SK-MEL-5 (cell line): ENCODE data around the gene ANO10. TPM values are rescaled to one million over a fixed set of nuclear protein-coding genes. Genes with fewer than 3 reads are reported as not detected.
A peak's percentile ranks its signal among the peaks of the same experiment; 100 is the strongest.
"Not testable (repeated sequence)": the region's sequence is repeated elsewhere in the genome, so short reads cannot be mapped to it uniquely, and the experiment has no call there.

Source experiments
- DNase-seq: peaks from one replicate; pipeline ENCODE4 v3.0.0-alpha.2; 2016; ENCODE audit warnings: low read depth, low spot score
- in situ Hi-C: cut with HindIII; loops from 2 replicates; pipeline ENCODE4 v1.10.0; 2016; ENCODE audit warnings: low sequenced_read_pairs, high pct_unique_total_duplicates, low pct_unique_long_range_greater_than_20kb
- total RNA-seq: library from RNA; depleted of rRNA; stranded (reverse); fragments of >200 nt; shearing (Covaris generic); gene quantifications from 2 replicates; pipeline ENCODE4 v1.2.3, GENCODE V29; 2014

ANO10 gene
- total RNA-seq, 1 experiment from 2014 or later = 16.1 TPM

DNA sequence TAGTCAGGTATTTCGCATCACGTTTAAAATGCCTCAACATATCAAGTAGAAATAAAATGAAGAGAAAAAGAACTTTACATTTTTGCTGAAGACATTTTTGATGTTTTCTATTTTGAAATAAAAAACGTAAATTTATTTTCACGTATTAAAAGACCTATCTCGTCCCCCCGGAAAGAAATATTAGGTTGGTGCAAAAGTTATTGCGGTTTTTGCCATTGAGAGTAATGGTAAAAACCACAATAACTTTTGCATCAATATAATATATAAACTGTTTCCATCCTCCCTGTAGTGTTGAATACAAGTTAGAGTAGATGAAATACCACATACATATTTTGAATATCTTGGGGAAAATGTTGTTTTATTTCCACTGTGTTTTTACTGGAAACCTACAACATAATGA is 11.2 kb upstream of the ANO10 start:
- no peak for DNase-seq
- in situ Hi-C loops = no loop called here

DNA sequence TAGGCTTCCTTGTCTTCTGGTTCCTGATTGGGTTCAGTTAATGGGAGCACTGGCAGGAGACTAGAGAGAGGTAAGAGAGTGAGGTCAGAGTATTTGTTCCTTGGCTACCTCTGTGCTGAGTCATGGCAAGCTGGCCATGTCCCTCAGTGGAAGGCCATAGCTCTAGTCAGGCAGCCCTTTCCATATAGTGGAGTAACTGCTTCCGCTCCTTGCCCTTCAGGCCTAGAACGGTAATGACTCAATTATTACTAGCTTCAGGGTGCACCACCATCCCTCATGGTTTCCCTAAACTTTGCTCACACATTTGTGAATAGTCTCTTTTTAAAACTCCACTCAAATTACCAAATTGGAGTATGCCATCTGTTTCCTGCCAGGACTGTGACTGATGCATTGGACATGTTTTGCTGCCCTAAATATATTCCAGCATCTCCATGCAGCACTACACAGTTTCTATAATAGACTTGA is 10.5 kb upstream of the ANO10 start:
- no peak for DNase-seq
- in situ Hi-C loops = no loop called here

DNA sequence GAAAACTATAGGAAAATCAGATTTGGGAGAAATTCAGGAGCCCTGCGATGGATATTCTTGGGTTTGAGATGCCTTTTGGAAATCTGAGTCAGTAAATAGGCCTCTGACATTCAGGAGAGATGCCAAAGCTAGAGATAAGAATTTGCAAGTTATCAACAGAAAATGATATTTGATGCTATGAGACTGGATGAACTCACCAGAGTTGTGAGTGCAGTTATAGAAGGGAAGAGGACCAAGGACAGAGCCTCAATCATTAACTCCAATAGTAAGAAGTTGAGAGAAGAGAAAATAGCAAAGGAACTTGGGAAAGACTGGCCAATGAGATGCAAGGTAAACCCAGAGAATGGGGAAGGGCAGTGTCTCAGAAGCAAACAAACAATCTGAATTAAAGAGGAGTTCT is 7.9 kb upstream of the ANO10 start:
- no peak for DNase-seq
- in situ Hi-C loops = no loop called here

DNA sequence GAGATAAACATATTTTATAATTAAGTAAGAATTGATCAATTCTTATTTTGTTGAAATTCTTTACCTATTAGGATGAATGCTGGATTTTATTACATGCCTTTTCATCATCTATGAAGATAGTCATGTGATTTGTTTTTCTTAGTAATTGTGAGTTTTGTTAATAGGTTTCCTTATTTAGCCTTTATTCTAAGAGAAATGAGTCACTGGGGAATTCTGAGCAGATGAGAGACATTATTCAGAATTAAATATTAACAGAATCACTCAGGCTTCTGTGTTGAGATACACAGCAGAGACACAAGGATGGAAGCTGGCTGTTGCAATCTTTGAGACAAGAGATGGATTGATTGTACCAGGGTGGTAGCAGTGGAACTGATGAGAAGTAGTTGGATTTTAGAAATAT is 7.4 kb upstream of the ANO10 start:
- DNase-seq = no peak
- in situ Hi-C loops = no loop called here

DNA sequence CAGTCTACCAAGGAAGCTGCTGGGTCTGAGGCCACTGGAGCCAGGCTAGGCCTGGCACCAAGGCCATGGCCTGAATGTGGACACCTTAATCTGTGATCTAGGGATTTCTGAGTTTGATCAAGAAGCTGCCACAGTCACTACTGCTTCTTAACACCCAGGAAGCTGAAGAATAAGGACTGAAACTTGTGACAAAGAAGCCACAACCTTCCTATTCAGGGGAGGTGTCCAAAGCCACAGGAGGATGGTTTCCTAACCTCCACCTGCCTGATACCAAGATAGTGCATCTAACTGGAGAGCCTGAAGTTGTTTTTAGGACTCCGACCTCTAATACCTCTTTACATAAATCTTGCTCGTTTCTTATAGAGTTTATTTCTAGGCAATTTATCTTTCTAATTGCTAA is 5.5 kb upstream of the ANO10 start:
- no peak for DNase-seq
- in situ Hi-C loops = no loop called here

DNA sequence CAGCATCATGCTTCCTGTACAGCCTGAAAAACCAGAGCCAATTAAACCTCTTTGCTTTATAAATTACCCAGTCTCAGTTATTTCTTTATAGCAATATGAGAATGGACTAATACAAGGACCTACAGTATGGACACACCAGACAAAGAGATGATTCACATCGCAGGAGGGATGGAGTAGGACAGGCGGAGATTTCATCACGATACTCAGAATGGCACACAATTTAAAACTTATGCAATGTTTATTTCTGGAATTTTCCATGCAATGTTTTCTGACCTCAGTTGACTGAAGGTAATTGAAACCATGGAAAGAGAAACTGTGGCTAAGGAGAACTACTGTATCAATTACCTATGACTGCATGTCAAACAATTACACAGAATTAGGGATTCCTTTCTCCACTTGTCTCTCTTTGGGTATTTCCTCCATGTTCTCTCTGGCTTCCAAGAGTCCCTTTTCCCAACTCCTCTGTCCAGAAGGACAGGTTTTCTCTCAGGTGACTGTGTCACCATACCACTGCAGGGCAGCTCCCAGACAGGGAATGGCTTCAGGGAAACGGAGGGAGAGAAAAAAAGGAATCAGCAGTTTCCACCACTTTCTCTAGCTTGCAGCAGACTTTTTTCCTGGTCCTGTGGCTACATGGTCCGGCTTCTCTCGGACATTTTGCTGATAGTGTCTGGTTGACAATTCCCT is 3.0 kb upstream of the ANO10 start:
- in situ Hi-C loops = no loop called here
- DNase-seq = peak; percentile 6

DNA sequence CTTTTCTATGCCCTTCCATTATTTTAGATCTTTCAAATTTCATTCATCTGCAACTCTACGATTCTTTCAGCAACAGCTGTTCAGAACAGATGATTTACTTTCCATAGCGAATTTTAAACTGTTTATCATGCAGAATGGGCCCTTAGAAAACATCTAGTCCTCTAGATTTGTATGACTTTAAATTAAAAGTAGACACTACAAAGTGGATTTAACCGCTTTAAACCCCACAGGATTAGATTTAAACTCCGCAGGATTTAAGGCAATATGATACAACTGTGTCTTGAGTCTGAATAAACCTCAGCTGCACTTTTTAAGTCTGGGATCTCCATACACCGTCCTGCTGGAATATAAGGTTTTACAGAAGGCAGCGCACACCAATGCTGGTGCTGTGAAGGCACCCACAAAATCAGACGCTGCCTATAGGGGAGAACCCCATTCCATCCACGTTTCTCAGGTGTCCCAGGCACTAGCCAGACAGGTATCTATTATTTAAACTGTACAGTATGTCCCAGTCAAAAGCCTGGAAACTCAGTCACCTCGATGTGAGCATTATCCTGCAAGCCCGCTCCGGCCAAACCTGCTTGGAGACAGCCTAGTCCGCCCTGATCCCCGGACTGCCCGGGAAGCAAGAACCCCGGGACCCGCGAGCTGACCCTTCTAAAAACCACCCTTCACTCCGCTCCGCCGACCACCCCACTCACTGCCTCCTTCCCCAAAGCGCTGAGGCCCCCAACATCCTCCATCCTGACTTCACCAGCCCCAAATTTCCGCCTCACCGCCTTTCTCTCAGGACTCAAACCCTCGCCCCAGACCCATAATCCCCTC is 768 bp downstream of the ANO10 start:
- no peak for DNase-seq
- in situ Hi-C loops = no loop called here

DNA sequence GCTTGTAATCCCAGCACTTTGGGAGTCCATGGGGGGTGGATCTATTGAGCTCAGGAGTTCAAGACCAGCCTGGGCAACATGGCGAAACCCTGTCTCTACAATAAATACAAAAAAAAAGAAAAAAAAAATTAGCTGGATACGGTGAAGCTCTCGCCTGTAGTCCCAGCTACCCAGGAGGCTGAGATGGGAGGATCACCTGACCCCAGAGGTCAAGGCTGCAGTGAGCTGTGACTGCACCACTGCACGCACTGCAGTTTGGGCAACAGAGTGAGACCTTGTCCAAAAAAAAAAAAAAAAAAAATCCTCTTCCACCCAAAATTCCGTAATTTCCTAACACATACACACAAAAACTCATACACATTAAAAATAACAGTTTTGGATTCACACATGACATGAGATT is 2.2 kb downstream of the ANO10 start:
- no peak for DNase-seq
- in situ Hi-C loops = no loop called here

DNA sequence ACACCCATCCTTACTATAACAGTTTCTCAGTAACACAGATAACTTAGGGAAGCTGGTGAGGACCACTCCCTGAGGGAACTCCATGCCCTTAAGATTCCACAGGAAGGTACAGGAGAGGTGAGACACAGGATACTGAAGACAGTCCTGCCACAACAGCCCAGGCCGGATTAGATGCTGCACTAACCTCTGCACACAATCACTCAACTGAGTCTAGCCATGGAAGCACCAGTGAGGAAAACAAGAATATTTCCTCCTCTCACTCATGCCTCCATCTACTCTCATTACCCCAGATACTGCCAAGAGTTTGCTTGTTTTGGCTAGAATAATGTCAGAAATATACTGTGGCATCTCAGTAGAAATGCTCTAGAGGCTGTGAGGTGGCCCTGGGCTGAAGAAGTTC is 3.7 kb downstream of the ANO10 start:
- in situ Hi-C loops = no loop called here
- no peak for DNase-seq

DNA sequence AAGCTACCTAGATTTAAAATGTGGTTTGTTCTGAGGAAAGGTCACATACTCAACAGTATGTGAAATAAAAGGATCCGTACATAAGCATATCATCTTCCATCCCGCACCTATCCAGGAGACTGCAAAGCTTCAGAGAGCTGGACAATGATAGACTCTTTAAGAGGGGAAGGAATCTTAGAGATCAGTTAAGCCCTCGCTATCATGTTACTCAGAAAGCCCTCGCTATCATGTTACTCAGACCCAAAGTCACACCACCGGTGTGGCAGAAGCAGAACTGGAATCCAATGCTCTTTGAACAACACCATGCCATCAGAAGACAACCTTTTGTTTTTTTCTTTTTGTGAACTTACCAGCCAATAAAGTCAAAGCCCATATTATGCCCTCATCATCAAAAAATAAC is 5.8 kb downstream of the ANO10 start:
- in situ Hi-C loops = no loop called here
- no peak for DNase-seq

DNA sequence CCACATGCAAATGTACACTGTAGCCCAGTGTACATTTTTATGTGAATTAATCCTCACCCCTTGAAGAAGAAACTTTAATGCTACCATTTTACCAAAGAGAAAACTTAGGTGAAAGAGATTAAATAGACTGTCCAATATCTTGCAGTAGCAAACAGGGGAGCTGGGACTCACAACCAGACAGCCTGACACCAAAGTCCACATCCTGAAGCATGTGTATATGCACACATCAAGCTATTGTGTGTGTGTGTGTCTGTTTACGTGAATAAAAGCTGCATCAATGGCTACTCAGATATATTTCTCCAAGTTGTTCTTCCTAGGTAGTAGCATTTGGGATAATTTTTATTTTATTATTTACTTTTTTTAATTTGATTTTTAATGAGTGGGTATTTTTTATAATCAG is 6.7 kb downstream of the ANO10 start:
- DNase-seq = no peak
- in situ Hi-C loops = no loop called here

DNA sequence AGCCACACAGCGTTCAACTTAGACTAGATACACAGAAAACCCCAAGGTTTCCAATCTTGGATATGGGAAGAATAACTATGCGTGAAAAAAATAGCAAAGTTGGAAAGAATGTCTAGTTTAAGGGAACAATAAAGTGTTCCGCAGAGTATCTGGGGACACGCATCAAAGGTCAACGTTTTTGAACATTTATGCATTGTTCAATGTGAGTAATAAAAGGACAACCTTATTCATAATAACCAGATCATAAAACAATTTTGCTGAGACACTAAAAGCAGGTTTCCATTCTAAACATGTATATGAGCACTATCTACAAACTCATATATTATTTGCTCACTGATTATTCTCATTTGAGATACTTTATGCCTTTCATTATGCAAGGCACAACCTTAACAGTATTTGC is 7.8 kb downstream of the ANO10 start:
- in situ Hi-C loops = no loop called here
- no peak for DNase-seq

DNA sequence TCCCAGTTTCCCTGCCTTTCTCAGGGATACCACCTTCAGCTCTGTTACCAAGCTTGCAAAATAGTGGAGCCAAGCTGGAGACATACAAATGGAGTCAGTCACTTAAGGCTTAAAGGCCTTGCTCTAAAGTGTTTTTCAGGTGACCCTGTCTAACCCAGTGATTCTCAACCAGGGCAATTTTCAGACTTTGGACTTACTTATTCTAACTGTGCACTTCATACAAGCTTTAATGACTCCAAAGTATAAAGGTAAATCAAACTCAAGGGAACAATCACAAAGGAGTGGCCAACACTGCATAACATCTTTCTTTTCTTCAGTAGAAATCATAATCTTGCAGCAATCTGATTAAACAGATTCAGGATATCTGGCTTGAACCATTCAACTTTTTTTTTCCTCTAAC is 9.4 kb downstream of the ANO10 start:
- in situ Hi-C loops = no loop called here
- DNase-seq = no peak

DNA sequence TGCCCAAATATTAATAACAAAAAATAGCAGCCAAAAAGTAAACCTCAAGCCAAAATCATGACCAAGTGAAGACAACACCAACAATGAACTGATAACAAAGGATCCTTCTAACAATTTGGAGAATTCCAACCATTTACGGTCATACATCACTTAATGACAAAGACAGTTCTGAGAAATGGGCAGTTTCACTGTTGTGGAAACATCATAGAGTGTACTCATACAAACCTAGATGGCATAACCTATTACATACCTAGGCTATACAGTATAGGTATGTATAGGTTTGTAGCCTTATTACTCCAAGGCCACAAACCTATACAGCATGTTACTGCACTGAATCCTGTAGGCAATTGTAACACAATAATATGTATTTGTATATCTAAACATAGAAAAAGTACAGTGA is 12.4 kb downstream of the ANO10 start:
- no peak for DNase-seq
- in situ Hi-C loops = no loop called here

DNA sequence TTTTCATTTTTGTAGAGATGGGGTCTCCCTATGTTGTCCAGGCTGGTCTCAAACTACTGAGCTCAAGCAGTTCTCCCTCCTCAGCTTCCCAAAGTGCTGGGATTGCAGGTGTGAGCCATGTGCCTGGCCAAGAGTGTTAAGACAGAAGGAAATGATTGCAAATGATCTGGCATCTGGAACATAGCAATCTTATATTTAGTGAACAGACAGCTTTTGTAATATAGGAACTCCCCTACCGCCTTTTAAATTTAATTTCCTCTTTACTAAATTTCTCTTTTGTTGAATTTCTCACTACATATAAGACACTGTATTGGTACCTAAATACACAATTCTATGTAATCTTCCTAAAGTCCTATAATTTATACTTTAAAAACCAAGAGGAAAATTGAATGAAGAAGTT is 13.1 kb downstream of the ANO10 start:
- no peak for DNase-seq
- in situ Hi-C loops = no loop called here

DNA sequence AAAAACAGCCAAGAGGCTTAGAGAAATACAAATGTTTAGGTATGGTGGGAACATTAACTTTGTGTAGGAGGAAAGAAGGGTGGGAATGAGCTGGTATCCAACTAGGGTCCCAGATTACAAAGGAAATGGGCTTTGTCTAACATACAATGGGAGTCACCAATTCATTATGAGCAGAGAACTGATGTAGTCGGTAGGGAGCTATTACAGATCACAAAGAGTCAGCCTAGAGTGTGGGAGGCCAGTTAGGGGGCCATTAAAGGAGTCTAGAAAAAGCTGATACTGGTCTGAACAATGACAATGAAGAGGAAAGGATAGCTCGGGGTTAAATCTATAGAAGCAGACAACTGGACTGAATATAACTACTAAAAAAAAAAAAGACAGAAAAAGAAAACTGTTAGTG is 15.5 kb downstream of the ANO10 start:
- DNase-seq = no peak

DNA sequence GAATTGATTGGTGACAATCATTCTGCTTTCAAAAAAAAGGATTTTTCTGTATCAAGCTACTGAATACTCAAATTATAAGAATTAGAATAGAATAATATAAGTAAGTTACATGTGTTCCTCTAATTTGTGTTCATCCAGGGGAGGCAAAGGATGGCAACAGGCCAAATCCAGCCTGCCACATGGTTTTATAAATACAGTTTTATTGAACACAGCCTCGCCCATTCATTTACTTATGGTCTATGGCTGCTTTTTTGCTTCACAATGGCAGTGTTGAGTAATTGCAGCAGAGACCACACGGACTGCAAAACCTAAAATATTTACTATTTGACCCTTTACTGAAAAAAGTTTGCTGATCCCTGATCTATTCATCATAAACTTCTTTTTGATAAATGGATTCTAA is 21.9 kb downstream of the ANO10 start:
- in situ Hi-C loops, DNase-seq: not testable (repeated sequence)

More for the DNA sequence above, 15.5 kb downstream of the ANO10 start:
- in situ Hi-C loops = no loop called here

DNA sequence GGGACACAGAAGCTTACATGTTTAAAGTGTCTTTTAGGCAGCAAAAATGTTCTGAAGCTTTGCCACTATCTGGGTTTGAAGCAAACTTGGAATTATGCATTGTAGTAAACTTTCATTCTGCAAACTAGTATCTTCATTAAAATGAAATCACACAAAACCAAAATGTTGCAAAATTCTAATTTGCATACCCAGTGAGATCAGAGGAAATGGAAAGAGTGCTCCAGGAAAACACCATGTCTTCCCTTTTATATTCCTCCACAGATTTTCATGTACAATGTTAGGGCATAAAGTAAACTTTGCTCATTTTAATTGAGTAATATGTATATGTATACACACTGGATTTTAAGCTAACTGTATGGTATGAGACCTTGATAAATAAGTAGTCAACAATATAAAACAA is 23.9 kb downstream of the ANO10 start:
- DNase-seq = no peak

DNA sequence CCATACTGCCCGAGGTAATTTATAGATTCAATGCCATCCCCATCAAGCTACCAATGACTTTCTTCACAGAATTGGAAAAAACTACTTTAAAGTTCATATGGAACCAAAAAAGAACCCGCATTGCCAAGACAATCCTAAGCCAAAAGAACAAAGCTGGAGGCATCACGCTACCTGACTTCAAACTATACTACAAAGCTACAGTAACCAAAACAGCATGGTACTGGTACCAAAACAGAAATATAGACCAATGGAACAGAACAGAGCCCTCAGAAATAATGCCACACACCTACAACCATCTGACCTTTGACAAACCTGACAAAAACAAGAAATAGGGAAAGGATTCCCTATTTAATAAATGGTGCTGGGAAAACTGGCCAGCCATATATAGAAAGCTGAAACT is 25.6 kb downstream of the ANO10 start:
- DNase-seq, in situ Hi-C loops: not testable (repeated sequence)

More for the DNA sequence above, 23.9 kb downstream of the ANO10 start:
- in situ Hi-C loops = no loop called here
